Fibroblast of lung (primary cell): ENCODE measurements around the gene RTTN.

Source experiments
- EZH2 ChIP-seq: IDR thresholded peaks from 2 replicates; pipeline ENCODE4 v1.5.1; 2012; ENCODE audit warnings: low read length, control low read depth, mild to moderate bottlenecking; ENCODE audit errors: missing control alignments
- TF ChIP-seq, protein P1 (sequence below), 2 donors: IDR thresholded peaks in 1 of 2; conservative IDR thresholded peaks in 1 of 2; 1 replicate in 1 of 2; 2 replicates in 1 of 2; pipeline ENCODE4 v1.5.1; 2011 to 2012; ENCODE audit warnings: low read length in 2 of 2, control low read depth in 1 of 2, inconsistent platforms in 1 of 2, low read depth in 1 of 2, mild to moderate bottlenecking in 1 of 2

DNA sequence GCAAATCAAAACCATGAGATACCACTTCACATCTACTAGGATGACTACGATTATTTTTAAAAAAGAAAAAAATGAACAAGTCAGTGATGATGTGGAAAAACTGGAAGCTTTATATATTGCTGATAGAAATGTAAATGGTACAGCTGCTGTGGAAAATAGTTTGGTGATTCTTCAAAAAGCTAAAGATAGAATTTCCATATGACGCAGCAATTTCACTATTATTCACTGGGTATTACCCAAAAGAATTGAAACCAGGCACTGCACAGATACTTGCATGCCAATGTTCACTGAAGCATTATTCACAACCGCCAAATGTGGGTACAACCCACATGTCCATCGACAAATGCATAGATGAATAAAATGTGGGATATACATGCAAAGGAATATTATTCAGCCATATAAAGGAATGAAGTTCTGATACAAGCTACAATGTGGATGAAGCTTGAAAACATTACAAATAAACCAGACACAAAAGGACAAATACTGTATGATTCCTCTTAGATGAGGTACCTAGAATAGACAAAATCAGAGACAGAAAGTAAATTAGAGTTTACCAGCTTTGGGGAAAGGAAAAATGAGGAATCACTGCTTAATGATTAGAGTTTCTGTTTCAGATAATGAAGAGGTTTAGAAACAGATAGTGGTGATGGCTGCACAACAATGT is 11.1 kb downstream of the RTTN start:
- TF ChIP-seq, protein P1, sequence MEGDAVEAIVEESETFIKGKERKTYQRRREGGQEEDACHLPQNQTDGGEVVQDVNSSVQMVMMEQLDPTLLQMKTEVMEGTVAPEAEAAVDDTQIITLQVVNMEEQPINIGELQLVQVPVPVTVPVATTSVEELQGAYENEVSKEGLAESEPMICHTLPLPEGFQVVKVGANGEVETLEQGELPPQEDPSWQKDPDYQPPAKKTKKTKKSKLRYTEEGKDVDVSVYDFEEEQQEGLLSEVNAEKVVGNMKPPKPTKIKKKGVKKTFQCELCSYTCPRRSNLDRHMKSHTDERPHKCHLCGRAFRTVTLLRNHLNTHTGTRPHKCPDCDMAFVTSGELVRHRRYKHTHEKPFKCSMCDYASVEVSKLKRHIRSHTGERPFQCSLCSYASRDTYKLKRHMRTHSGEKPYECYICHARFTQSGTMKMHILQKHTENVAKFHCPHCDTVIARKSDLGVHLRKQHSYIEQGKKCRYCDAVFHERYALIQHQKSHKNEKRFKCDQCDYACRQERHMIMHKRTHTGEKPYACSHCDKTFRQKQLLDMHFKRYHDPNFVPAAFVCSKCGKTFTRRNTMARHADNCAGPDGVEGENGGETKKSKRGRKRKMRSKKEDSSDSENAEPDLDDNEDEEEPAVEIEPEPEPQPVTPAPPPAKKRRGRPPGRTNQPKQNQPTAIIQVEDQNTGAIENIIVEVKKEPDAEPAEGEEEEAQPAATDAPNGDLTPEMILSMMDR (conservative IDR thresholded peaks at IDR 0.05 in 1 of 2, IDR thresholded peaks at IDR 0.05 in 1 of 2; ENCODE audit: low read depth in 1 of 2, low read length in 2 of 2), result no peak
- TF ChIP-seq EZH2, result no peak
